ENCODE measurements around the gene FBXO31. TPM values are rescaled to one million over a fixed set of nuclear protein-coding genes. Genes with fewer than 3 reads are reported as not detected.
A peak's percentile ranks its signal among the peaks of the same experiment; 100 is the strongest.

Gene FBXO31
- total and polyA plus RNA-seq, 9 of the 15 experiments (the other 6 are each of a cell fraction or from before 2014, with no cell fraction given): 0.18 to 33.3 (median 10.9) TPM

DNA sequence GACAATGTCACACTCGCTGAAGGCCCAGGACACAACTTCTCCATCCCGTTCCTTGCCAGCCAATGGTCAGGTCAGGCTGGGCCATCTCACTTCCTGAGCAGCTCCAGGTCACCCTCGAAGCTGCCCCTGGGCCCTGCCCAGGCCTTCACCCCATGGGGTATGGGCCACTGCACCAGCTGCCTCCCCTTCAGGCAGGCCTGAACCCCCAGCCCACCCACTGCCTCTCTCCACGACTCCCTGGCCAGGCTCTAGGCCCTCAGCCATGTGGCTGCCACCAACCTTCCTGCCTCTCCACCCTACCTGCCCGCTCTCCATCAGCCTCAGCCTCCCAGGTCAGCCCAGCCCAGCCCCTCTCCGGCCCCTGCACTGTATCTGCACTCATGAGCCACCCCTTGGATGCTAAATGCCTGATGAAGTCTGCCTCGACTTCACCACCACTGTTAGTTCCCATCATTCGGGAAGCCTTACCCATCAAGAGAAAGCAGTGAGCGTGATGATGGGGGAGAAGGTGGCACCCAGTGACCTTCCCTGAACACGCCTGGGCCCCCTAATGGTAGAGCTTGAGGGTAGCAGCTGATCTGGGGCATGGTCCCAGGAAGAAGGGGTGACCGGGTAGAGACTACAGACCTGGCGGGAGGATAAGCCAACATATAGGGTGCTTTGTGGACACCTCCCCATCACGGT is 35.5 kb downstream of the FBXO31 start:
- POLR2A ChIA-PET: no interaction called here
- ATAC-seq (no peak; the same call in 2 of the 3 replicates), FAIRE-seq (no peak), DNase-seq (ENCODE audit: extremely low read depth in 1 of 4, low spot score in 3 of 4) (no peak)
- Histone ChIP-seq H3K9ac (ENCODE audit: insufficient read depth in 1 of 2, low read depth in 2 of 2, low read length in 2 of 2) (no peak overlapping the region), H2AFZ (ENCODE audit: low read depth, low read length) (no peak overlapping the region), H3K4me2 (ENCODE audit: insufficient read depth, low read length) (no peak overlapping the region), H3K9me3 (replicated peaks; ENCODE audit: control insufficient read depth, insufficient read depth, low read depth, low read length) (no peaks in the 10 kb centered on the region), H3K27ac (ENCODE audit: extremely low read depth, low read depth, low read length) (no peak overlapping the region), H3K27me3 (ENCODE audit: control insufficient read depth in 2 of 2, insufficient read depth in 2 of 2, low read length in 2 of 2) (no peaks in the 10 kb centered on the region), H4K20me1 (replicated peaks; ENCODE audit: control insufficient read depth, insufficient read depth, low read length) (no peaks in the 10 kb centered on the region; the same call in 1 of the 2 replicates), H3K79me2 (ENCODE audit: control insufficient read depth, insufficient read depth, low read length) (peaks cover 4% of the 10 kb centered on the region; the same call in 2 of the 3 replicates), H3K36me3 (ENCODE audit: control insufficient read depth, insufficient read depth, low read length) (peaks cover 49% of the 10 kb centered on the region; the same call in 2 of the 3 replicates), H3K4me3 (no peak overlapping the region), H3K9me1 (ENCODE audit: control insufficient read depth, insufficient read depth, low read length) (peaks cover 5% of the 10 kb centered on the region), H3K4me1 (replicated peaks in 1 of 2; ENCODE audit: control insufficient read depth in 2 of 2, insufficient read depth in 2 of 2, low read length in 2 of 2) (peaks cover 0 to 26% of the 10 kb centered on the region in 2 experiments; a peak in 1 of 5 replicates)
- WGBS (ENCODE audit: insufficient coverage, low coverage, missing lambda C conversion rate): 95% methylated on average over 11 of the region's 13 CpGs
- in situ Hi-C loops (cut with MboI): no loop called here
- BruUV-seq (replicated peaks): no TSS peak
- intact Hi-C loops (cut with micrococcal nuclease): no loop called here
- CTCF ChIA-PET (ENCODE audit: low intra/inter-chr PET ratio): no interaction called here
- TF ChIP-seq KLF10 (CRISPR knock-in tag; IDR thresholded peaks at IDR 0.05) (no peak), GATA2 (CRISPR knock-in tag; IDR thresholded peaks at IDR 0.05) (no peak), NFE2L1 (tag; IDR thresholded peaks at IDR 0.05; ENCODE audit: borderline replicate concordance, low read depth) (no peak), SUPT5H (IDR thresholded peaks at IDR 0.05) (no peak), NR3C1 (CRISPR knock-in tag; IDR thresholded peaks at IDR 0.05) (no peak), SRSF9 (IDR thresholded peaks at IDR 0.05; ENCODE audit: borderline replicate concordance, low read depth, low read length) (no peak), PRMT5 (CRISPR knock-in tag; IDR thresholded peaks at IDR 0.05) (no peak), CREB3L1 (IDR thresholded peaks at IDR 0.05; ENCODE audit: borderline replicate concordance, low read depth) (no peak), CTCF (IDR thresholded peaks at IDR 0.05 in 2 of 3, conservative IDR thresholded peaks at IDR 0.05 in 1 of 3; ENCODE audit: insufficient read depth in 2 of 3, low read depth in 1 of 3, low read length in 3 of 3) (0 out of 6 replicates have a peak, but pooled peaks of 1 of the 3 experiments have one; percentile 14)

Measured in K562 (cell line).